ENCODE measurements around the gene FHIT. TPM values are rescaled to one million over a fixed set of nuclear protein-coding genes. Genes with fewer than 3 reads are reported as not detected.

The FHIT gene
- total and polyA plus RNA-seq, 7 donors, result 2.4 to 10.2 (median 6.1) TPM

DNA sequence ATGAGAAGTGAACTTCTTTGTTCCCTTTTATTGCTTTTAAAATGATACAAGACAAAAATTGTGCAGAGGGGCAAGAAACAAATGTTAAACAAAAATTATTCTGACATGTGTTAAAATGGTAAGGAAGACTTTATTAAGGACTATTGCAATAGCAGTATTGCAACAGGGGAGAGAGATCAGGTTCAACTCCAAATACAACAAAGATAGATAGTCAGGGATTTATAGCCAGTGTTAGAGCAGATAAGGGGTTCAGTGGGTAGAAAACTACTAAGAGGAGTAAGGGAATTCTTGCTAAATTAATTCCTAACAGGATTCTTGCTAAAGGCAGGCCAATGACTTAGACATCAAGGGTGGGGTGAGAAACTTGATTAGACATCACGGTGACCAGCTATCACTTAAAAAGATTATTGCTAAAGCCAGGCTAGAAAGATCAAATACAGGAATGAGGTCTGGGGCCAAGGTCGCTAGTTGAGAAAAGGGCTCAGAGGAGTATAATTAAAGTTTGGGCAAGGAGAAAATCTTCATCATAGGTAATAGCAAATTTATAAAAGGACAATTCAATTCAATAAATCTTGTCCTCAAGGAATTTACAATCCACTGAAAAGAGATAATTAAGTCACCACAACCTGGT is 81.5 kb downstream of the FHIT start:
- 85 to 94% methylated on average over 2 of the region's 2 CpGs for WGBS, 2 donors
- no peak for DNase-seq
- intact Hi-C loops (cut with DNase I), result no loop called here
- peaks cover 0 to 6% (median 0%) of the 10 kb centered on the region in 4 donors for H3K4me1 ChIP-seq
- H3K9me3 ChIP-seq, result peaks cover 0 to 5% (median 0%) of the 10 kb centered on the region in 4 donors
- no peak overlapping the region for H3K4me3 ChIP-seq
- H3K27me3 ChIP-seq, result no peaks in the 10 kb centered on the region
- no peaks in the 10 kb centered on the region for H3K36me3 ChIP-seq
- H3K27ac ChIP-seq, result no peak overlapping the region
- TF ChIP-seq, protein P1, sequence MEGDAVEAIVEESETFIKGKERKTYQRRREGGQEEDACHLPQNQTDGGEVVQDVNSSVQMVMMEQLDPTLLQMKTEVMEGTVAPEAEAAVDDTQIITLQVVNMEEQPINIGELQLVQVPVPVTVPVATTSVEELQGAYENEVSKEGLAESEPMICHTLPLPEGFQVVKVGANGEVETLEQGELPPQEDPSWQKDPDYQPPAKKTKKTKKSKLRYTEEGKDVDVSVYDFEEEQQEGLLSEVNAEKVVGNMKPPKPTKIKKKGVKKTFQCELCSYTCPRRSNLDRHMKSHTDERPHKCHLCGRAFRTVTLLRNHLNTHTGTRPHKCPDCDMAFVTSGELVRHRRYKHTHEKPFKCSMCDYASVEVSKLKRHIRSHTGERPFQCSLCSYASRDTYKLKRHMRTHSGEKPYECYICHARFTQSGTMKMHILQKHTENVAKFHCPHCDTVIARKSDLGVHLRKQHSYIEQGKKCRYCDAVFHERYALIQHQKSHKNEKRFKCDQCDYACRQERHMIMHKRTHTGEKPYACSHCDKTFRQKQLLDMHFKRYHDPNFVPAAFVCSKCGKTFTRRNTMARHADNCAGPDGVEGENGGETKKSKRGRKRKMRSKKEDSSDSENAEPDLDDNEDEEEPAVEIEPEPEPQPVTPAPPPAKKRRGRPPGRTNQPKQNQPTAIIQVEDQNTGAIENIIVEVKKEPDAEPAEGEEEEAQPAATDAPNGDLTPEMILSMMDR (IDR thresholded peaks at IDR 0.05), result no peak
- no peak for TF ChIP-seq EP300 (IDR thresholded peaks at IDR 0.05)
- TF ChIP-seq POLR2A (IDR thresholded peaks at IDR 0.05), result no peak
- TF ChIP-seq POLR2AphosphoS5 (IDR thresholded peaks at IDR 0.05), result no peak

DNA sequence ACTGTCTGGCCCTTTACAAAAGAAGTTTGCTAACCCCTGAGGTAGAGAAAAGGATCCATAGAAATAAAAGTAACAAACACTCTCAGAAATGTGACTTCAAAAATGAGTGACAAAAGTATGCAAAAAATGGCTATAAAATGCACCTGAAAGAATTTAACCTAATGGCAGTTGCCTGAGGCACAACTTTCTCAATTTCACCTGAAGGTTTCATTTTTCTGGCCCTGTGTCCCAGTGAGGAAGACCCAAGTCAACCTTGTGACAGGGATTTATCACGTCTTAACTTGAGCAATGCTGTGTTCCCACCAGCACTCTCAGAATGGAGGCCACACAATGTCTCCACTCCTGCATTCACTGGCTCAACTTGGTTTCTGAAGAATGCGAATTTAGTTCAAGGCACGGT is 83.0 kb downstream of the FHIT start:
- Histone ChIP-seq H3K27me3 (no peaks in the 10 kb centered on the region), H3K4me1 (no peaks in the 10 kb centered on the region), H3K9me3 (peaks cover 0 to 5% (median 0%) of the 10 kb centered on the region in 4 donors), H3K36me3 (no peaks in the 10 kb centered on the region), H3K4me3 (no peak overlapping the region), H3K27ac (no peak overlapping the region)
- no peak for DNase-seq
- WGBS, 2 donors, result 94 to 95% methylated on average over 3 of the region's 3 CpGs
- TF ChIP-seq POLR2A (IDR thresholded peaks at IDR 0.05) (no peak), POLR2AphosphoS5 (IDR thresholded peaks at IDR 0.05) (no peak)
- TF ChIP-seq, protein P1 (IDR thresholded peaks at IDR 0.05), result no peak
- intact Hi-C loops (cut with DNase I), result no loop called here

DNA sequence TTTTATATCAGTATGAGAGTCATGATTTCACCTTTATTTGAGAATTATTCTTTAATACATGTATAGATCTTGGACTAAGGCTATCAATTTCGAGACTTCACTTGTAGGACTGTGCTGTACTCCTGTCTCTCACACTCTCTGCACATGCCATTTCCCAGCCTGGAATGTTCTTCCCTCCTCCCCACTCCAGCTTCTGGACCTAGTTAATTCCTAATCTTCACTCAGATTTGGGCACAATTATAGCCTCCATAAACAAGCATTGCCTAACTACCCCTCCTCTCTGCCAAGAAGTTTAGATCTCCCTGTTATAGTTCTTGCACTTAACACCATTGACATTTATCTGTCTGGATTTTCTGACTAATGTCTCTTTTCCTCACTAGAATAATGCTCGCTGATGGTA is 88.3 kb downstream of the FHIT start:
- Histone ChIP-seq H3K27me3 (no peaks in the 10 kb centered on the region), H3K4me1 (peaks cover 0 to 9% (median 0%) of the 10 kb centered on the region in 4 donors), H3K36me3 (no peaks in the 10 kb centered on the region), H3K9me3 (peaks cover 0 to 5% (median 0%) of the 10 kb centered on the region in 4 donors), H3K27ac (no peak overlapping the region), H3K4me3 (no peak overlapping the region)
- no peak for DNase-seq
- intact Hi-C loops (cut with DNase I), result no loop called here
- WGBS, 2 donors, result 89 to 91% methylated on average over 2 of the region's 2 CpGs
- TF ChIP-seq EP300 (IDR thresholded peaks at IDR 0.05), result no peak
- TF ChIP-seq POLR2A (IDR thresholded peaks at IDR 0.05), result no peak
- no peak for TF ChIP-seq POLR2AphosphoS5 (IDR thresholded peaks at IDR 0.05)
- TF ChIP-seq, protein P1 (IDR thresholded peaks at IDR 0.05), result no peak

DNA sequence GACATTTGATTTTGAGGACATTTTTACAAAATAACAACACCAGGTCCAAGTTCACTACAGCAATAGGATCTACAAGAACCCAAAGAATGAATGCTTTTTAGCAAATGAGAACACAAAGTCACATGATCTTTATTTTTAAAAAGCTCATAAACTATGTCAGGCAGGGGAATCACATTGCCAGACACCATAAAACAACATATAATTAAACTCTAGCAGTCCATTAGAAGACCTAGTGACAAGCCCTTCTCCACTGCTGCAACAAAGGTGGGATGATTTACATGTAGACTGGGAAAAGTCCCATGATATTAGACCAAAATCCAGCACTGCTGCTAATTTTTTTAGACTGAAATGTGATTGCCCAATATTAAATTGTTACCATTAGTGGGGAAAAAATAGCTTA is 92.6 kb downstream of the FHIT start:
- no peaks in the 10 kb centered on the region for H3K36me3 ChIP-seq
- no peak for DNase-seq
- no peak for TF ChIP-seq POLR2A (IDR thresholded peaks at IDR 0.05)
- TF ChIP-seq, protein P1 (IDR thresholded peaks at IDR 0.05), result no peak
- TF ChIP-seq POLR2AphosphoS5 (IDR thresholded peaks at IDR 0.05), result no peak
- TF ChIP-seq EP300 (IDR thresholded peaks at IDR 0.05), result no peak
- H3K4me3 ChIP-seq, result no peak overlapping the region
- intact Hi-C loops (cut with DNase I), result no loop called here
- no peak overlapping the region for H3K27ac ChIP-seq
- no peaks in the 10 kb centered on the region for H3K9me3 ChIP-seq
- H3K27me3 ChIP-seq, result no peaks in the 10 kb centered on the region
- H3K4me1 ChIP-seq, result peaks cover 0 to 9% (median 0%) of the 10 kb centered on the region in 4 donors

DNA sequence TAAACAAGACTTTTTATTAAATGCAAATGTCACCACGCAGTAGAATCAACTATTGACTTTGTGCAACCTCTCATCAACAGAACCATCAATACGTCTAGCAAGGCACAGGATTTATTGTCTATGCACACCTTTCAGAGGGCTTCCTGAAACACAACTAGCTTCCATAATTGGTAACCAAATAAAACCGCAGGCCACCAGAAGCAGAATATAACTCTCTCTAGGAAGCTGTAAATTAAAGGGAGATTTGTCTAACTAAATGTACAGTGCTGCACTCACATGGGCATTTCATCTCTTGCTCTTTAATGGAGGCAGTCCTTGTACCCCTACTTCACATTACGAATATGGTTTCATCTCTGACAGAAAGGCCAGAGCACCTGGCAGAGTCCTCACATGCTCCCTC is 93.0 kb downstream of the FHIT start:
- H3K4me3 ChIP-seq, result no peak overlapping the region
- 45 to 82% methylated on average over 4 of the region's 4 CpGs for WGBS, 2 donors
- H3K27me3 ChIP-seq, result no peaks in the 10 kb centered on the region
- H3K4me1 ChIP-seq, result peaks cover 0 to 9% (median 0%) of the 10 kb centered on the region in 4 donors
- no peaks in the 10 kb centered on the region for H3K9me3 ChIP-seq
- no peaks in the 10 kb centered on the region for H3K36me3 ChIP-seq
- TF ChIP-seq EP300 (IDR thresholded peaks at IDR 0.05) (no peak), POLR2AphosphoS5 (IDR thresholded peaks at IDR 0.05) (no peak), POLR2A (IDR thresholded peaks at IDR 0.05) (no peak)
- TF ChIP-seq, protein P1 (IDR thresholded peaks at IDR 0.05), result no peak
- intact Hi-C loops (cut with DNase I), result no loop called here
- H3K27ac ChIP-seq, result no peak overlapping the region
- DNase-seq, result no peak
